ENCODE results near the gene CASP3. TPM values are rescaled to one million over a fixed set of nuclear protein-coding genes. Genes with fewer than 3 reads are reported as not detected.

The CASP3 gene
- total RNA-seq, result 10 to 100 TPM; 12.4 to 73.4 (median 17.2) TPM
- polyA plus RNA-seq, result 1 to 10 TPM; 2.9 to 4.3 TPM
- total RNA-seq, result 35.5 reads per million, percentile 64 among the genes with 10 or more reads in this experiment

DNA sequence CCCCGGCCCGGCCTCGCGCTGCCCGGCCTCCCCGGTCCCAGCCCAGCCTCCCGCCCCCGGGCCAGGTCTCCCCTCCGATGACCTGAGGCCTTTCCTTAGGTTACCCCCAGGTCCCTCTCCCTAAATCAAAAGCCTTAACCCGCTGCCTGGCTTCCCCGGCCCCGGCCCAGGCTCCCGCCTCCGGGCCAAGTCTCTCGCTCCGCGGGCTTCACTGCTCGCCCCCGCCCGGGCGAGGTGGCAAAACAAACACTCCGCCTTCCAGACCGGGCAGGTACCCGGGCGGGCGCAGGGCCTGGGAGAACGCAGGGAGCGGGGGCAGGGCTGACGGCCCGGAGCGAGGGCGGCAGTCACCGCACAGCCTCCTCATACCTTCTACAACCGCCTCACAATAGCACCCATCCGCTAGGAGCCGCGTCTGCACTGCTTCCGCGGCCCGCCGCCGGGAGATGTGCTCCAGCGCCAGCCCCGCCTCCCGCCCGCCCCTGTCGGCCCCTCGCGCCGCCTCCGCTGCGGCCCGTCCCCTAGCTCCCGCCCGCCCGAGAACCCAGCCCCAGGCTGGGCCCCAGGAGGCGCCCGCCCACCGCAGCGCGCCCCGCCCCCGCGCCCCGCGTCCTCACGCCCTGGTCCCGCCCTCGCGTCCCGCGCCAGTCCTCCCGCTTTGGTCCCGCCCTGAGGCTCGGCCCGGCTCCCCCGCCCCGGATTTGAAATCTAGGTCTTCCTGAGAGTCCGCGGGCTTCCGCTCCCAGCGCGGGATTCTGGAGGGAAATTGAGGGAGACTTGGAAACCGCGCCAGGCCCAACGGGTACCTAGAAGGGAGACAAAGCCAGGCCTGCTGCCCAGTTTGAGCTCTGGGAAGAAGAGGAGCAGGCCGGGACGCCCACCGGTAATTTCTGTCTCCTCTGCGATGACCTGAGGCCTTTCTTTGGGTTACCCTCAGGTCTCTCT lies at the start of gene CASP3, which contains the start of gene PRIMPOL:
Gene CASP3 (minus strand): TSS at position 422 of the 945 bp plus-strand sequence. CDS start 10,994 bp downstream, outside the sequence.
Gene PRIMPOL (plus strand): TSS at position 713 of the 945 bp plus-strand sequence. CDS start 7,403 bp downstream, outside the sequence.
- Histone ChIP-seq H3K9me3 (ENCODE audit: control insufficient read depth in 2 of 3, low read length in 3 of 3) (no peaks in the 10 kb centered on the region), H3K4me3 (ENCODE audit: low read length) (peak within 1 kb of the TSS; percentile 92), H3K27ac (ENCODE audit: low read depth, low read length) (peak within 1 kb of the TSS; percentile 91), H3K36me3 (ENCODE audit: control insufficient read depth in 2 of 3, insufficient read depth in 3 of 3, low read length in 3 of 3) (peaks cover 0 to 14% (median 0%) of the 10 kb centered on the region in 3 experiments), H3K27me3 (ENCODE audit: control insufficient read depth in 2 of 2, insufficient read depth in 2 of 2, low read length in 2 of 2) (no peaks in the 10 kb centered on the region), H3K4me1 (ENCODE audit: control insufficient read depth in 2 of 2, insufficient read depth in 2 of 2, low read length in 2 of 2) (peaks cover 26 to 37% of the 10 kb centered on the region in 2 donors)
- Mint-ChIP-seq H3K4me3 (peak within 1 kb of the TSS; percentile 92 to 99 (median 97)), H3K27ac (peak within 1 kb of the TSS; percentile 91 to 97 (median 95)), H3K4me1 (peaks cover 47 to 69% (median 54%) of the 10 kb centered on the region in 7 donors), H3K36me3 (peaks cover 0 to 41% (median 7%) of the 10 kb centered on the region in 5 donors), H3K27me3 (no peaks in the 10 kb centered on the region), H3K9me3 (peaks cover 0 to 3% (median 0%) of the 10 kb centered on the region in 11 donors)
- intact Hi-C loops (cut with micrococcal nuclease), result loop anchor here (1.0 to 5.0 kb wide), 30 partner anchors 15 to 1542 kb away; partner anchors contain the start of genes CDKN2AIP (in 2 of the 2), CENPU (in 2 of the 2), CFAP97 (in 2 of the 2) and IRF2 (in 2 of the 2)
- peak; percentile 90 to 98 (median 93) for DNase-seq
- ChIA-PET CTCF (interaction anchor here (1.1 to 2.7 kb wide), 2 partner anchors 384 to 386 kb away, joined by 3 to 12 read pairs; no protein-coding TSS in a partner anchor), POLR2A (interaction anchor here (0.6 to 2.6 kb wide), 20 partner anchors 11 to 1203 kb away, joined by 3 to 16 read pairs (median 4); partner anchors contain the start of genes CENPU and IRF2)
- ATAC-seq, result peak; percentile 96

GRCh38 chr4:184697956-184698355 lies 48.7 kb upstream of the CASP3 start:
- Histone ChIP-seq H3K27me3 (ENCODE audit: control insufficient read depth in 2 of 2, insufficient read depth in 2 of 2, low read length in 2 of 2) (no peaks in the 10 kb centered on the region), H3K36me3 (ENCODE audit: control insufficient read depth in 2 of 3, insufficient read depth in 3 of 3, low read length in 3 of 3) (peaks cover 4 to 9% (median 6%) of the 10 kb centered on the region in 3 experiments), H3K4me3 (ENCODE audit: low read length) (no peak overlapping the region), H3K4me1 (ENCODE audit: control insufficient read depth in 2 of 2, insufficient read depth in 2 of 2, low read length in 2 of 2) (no peaks in the 10 kb centered on the region), H3K9me3 (ENCODE audit: control insufficient read depth in 2 of 3, low read length in 3 of 3) (no peaks in the 10 kb centered on the region), H3K27ac (ENCODE audit: low read depth, low read length) (no peak overlapping the region)
- ChIA-PET POLR2A (no interaction called here), CTCF (interaction anchor here (0.6 kb wide), 1 partner anchor 35 kb away, joined by 3 read pairs; no protein-coding TSS in a partner anchor)
- ATAC-seq, result no peak
- Mint-ChIP-seq H3K4me3 (no peak overlapping the region), H3K4me1 (peaks cover 0 to 9% (median 0%) of the 10 kb centered on the region in 7 donors), H3K36me3 (peaks cover 4 to 30% (median 15%) of the 10 kb centered on the region in 5 donors), H3K9me3 (no peaks in the 10 kb centered on the region), H3K27me3 (no peaks in the 10 kb centered on the region), H3K27ac (no peak overlapping the region)
- no peak for DNase-seq
- intact Hi-C loops (cut with micrococcal nuclease), result no loop called here

- Histone ChIP-seq H3K36me3 (ENCODE audit: control insufficient read depth in 2 of 3, insufficient read depth in 3 of 3, low read length in 3 of 3) (peaks cover 4 to 9% (median 6%) of the 10 kb centered on the region in 3 experiments), H3K9me3 (ENCODE audit: control insufficient read depth in 2 of 3, low read length in 3 of 3) (no peaks in the 10 kb centered on the region), H3K27me3 (ENCODE audit: control insufficient read depth in 2 of 2, insufficient read depth in 2 of 2, low read length in 2 of 2) (no peaks in the 10 kb centered on the region), H3K4me3 (ENCODE audit: low read length) (no peak overlapping the region), H3K4me1 (ENCODE audit: control insufficient read depth in 2 of 2, insufficient read depth in 2 of 2, low read length in 2 of 2) (no peaks in the 10 kb centered on the region), H3K27ac (ENCODE audit: low read depth, low read length) (no peak overlapping the region)
- CTCF ChIA-PET, result no interaction called here
- Mint-ChIP-seq H3K9me3 (peaks cover 0 to 2% (median 0%) of the 10 kb centered on the region in 11 donors), H3K4me3 (no peak overlapping the region), H3K27me3 (no peaks in the 10 kb centered on the region), H3K4me1 (peaks cover 0 to 11% (median 0%) of the 10 kb centered on the region in 7 donors), H3K27ac (peak overlapping the region in 2 of 9 donors; percentile 17 to 50), H3K36me3 (peaks cover 4 to 43% (median 21%) of the 10 kb centered on the region in 5 donors)
- intact Hi-C loops (cut with micrococcal nuclease), result no loop called here
- no peak for DNase-seq
- ATAC-seq, result no peak
- POLR2A ChIA-PET, result interaction anchor here (0.8 kb wide), 1 partner anchor 9 kb away, joined by 3 read pairs; no protein-coding TSS in a partner anchor
These were observed 46.1 kb upstream of the CASP3 start for GRCh38 chr4:184695178-184695896.

- peaks cover 4 to 43% (median 21%) of the 10 kb centered on the region in 5 donors for H3K36me3 Mint-ChIP-seq
- H3K9me3 Mint-ChIP-seq, result peaks cover 0 to 2% (median 0%) of the 10 kb centered on the region in 11 donors
- H3K4me3 Mint-ChIP-seq, result no peak overlapping the region
- peaks cover 4 to 9% (median 6%) of the 10 kb centered on the region in 3 experiments for H3K36me3 ChIP-seq (ENCODE audit: control insufficient read depth in 2 of 3, insufficient read depth in 3 of 3, low read length in 3 of 3)
- ChIA-PET POLR2A (interaction anchor here (0.8 kb wide), 1 partner anchor 10 kb away, joined by 3 read pairs; no protein-coding TSS in a partner anchor), CTCF (no interaction called here)
- intact Hi-C loops (cut with micrococcal nuclease), result no loop called here
- H3K27ac Mint-ChIP-seq, result no peak overlapping the region
- no peaks in the 10 kb centered on the region for H3K27me3 Mint-ChIP-seq
- H3K9me3 ChIP-seq (ENCODE audit: control insufficient read depth in 2 of 3, low read length in 3 of 3), result no peaks in the 10 kb centered on the region
- peaks cover 0 to 11% (median 0%) of the 10 kb centered on the region in 7 donors for H3K4me1 Mint-ChIP-seq
- no peak overlapping the region for H3K27ac ChIP-seq (ENCODE audit: low read depth, low read length)
- no peaks in the 10 kb centered on the region for H3K4me1 ChIP-seq (ENCODE audit: control insufficient read depth in 2 of 2, insufficient read depth in 2 of 2, low read length in 2 of 2)
- DNase-seq, result no peak
- H3K27me3 ChIP-seq (ENCODE audit: control insufficient read depth in 2 of 2, insufficient read depth in 2 of 2, low read length in 2 of 2), result no peaks in the 10 kb centered on the region
- ATAC-seq, result no peak
- no peak overlapping the region for H3K4me3 ChIP-seq (ENCODE audit: low read length)
These were observed 45.2 kb upstream of the CASP3 start for GRCh38 chr4:184694412-184694956.

DNA sequence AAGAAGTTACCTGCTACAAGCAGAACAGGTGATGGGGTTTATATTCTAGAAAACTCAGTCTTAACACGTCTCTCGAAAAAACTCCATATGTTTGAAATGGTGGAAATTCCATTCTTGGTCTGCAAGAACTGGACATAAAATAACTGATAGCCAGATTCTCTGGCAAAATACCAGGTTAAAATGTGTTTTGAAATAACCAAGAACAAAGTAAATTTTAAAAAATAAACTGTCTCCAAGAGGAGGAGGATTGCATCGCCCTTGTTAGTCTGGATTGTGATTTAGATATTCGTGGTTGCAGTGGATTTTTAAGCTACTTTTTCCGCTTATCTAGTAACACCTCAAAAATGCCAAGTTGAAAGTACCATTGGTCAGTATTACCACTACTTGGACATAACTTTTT lies 43.8 kb upstream of the CASP3 start:
- no peak for DNase-seq
- Histone ChIP-seq H3K4me3 (ENCODE audit: low read length) (no peak overlapping the region), H3K27me3 (ENCODE audit: control insufficient read depth in 2 of 2, insufficient read depth in 2 of 2, low read length in 2 of 2) (no peaks in the 10 kb centered on the region), H3K36me3 (ENCODE audit: control insufficient read depth in 2 of 3, insufficient read depth in 3 of 3, low read length in 3 of 3) (peaks cover 4 to 9% (median 6%) of the 10 kb centered on the region in 3 experiments), H3K9me3 (ENCODE audit: control insufficient read depth in 2 of 3, low read length in 3 of 3) (no peaks in the 10 kb centered on the region), H3K27ac (ENCODE audit: low read depth, low read length) (no peak overlapping the region), H3K4me1 (ENCODE audit: control insufficient read depth in 2 of 2, insufficient read depth in 2 of 2, low read length in 2 of 2) (no peaks in the 10 kb centered on the region)
- no peak overlapping the region for H3K4me3 Mint-ChIP-seq
- CTCF ChIA-PET, result no interaction called here
- no peaks in the 10 kb centered on the region for H3K27me3 Mint-ChIP-seq
- peaks cover 0 to 2% (median 0%) of the 10 kb centered on the region in 11 donors for H3K9me3 Mint-ChIP-seq
- no peak for ATAC-seq
- POLR2A ChIA-PET, result no interaction called here
- intact Hi-C loops (cut with micrococcal nuclease), result no loop called here
- H3K27ac Mint-ChIP-seq, result no peak overlapping the region
- peaks cover 0 to 20% (median 0%) of the 10 kb centered on the region in 7 donors for H3K4me1 Mint-ChIP-seq
- H3K36me3 Mint-ChIP-seq, result peaks cover 4 to 43% (median 21%) of the 10 kb centered on the region in 5 donors

DNA sequence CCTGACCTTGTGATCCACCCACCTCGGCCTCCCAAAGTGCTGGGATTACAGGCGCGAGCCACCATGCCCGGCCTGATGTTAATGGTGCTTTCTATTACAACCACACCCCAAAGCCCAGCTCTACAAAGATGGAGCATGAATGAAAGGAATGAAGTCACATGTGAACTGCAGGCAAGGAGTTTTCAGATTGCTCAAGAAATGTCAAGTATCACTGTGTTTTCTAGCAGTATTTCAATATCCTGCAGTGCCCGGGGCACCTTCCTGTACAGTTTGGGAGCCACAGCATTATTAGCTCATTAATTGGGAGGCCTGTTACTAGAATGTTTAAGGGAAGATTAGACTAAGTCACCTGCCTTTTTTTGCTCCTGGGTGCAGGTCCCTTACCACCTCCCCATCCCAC lies 40.4 kb upstream of the CASP3 start:
- peaks cover 0 to 2% (median 0%) of the 10 kb centered on the region in 11 donors for H3K9me3 Mint-ChIP-seq
- ATAC-seq, result no peak
- peaks cover 4 to 11% (median 6%) of the 10 kb centered on the region in 3 experiments for H3K36me3 ChIP-seq (ENCODE audit: control insufficient read depth in 2 of 3, insufficient read depth in 3 of 3, low read length in 3 of 3)

More for the DNA sequence above, 40.4 kb upstream of the CASP3 start:
- no peak overlapping the region for H3K27ac Mint-ChIP-seq
- CTCF ChIA-PET, result no interaction called here
- H3K4me3 Mint-ChIP-seq, result no peak overlapping the region
- POLR2A ChIA-PET, result no interaction called here
- H3K4me1 ChIP-seq (ENCODE audit: control insufficient read depth in 2 of 2, insufficient read depth in 2 of 2, low read length in 2 of 2), result no peaks in the 10 kb centered on the region
- H3K9me3 ChIP-seq (ENCODE audit: control insufficient read depth in 2 of 3, low read length in 3 of 3), result no peaks in the 10 kb centered on the region
- no peaks in the 10 kb centered on the region for H3K27me3 ChIP-seq (ENCODE audit: control insufficient read depth in 2 of 2, insufficient read depth in 2 of 2, low read length in 2 of 2)
- no peak overlapping the region for H3K27ac ChIP-seq (ENCODE audit: low read depth, low read length)
- no peak overlapping the region for H3K4me3 ChIP-seq (ENCODE audit: low read length)
- peaks cover 0 to 21% (median 2%) of the 10 kb centered on the region in 7 donors for H3K4me1 Mint-ChIP-seq
- H3K27me3 Mint-ChIP-seq, result no peaks in the 10 kb centered on the region
- H3K36me3 Mint-ChIP-seq, result peaks cover 0 to 46% (median 25%) of the 10 kb centered on the region in 5 donors
- intact Hi-C loops (cut with micrococcal nuclease), result no loop called here
- DNase-seq, result no peak
